SU-DHL-6 (cell line): ENCODE results near the gene GRB14.

ENCODE experiments used
- H2AFZ ChIP-seq: fragments of 200-600 bp; sonication (generic); 2 replicates; pipeline ENCODE4 v1.6.1; 2014; ENCODE audit warnings: low read depth, mild to moderate bottlenecking, moderate library complexity, mixed read lengths, antibody characterized with exemption, low read length; ENCODE audit not compliant: severe bottlenecking
- H3F3A ChIP-seq: fragments of 200-600 bp; shearing (Covaris generic); 2 replicates; pipeline ENCODE4 v1.6.0; 2016; ENCODE audit warnings: antibody characterized with exemption, mild to moderate bottlenecking; ENCODE audit not compliant: insufficient read depth
- H3K27ac ChIP-seq: fragments of 200-600 bp; sonication (generic); 2 replicates; pipeline ENCODE4 v1.5.1; 2016; ENCODE audit warnings: low read depth, mild to moderate bottlenecking, low read length, moderate library complexity, mixed read lengths
- H3K27me3 ChIP-seq: fragments of 200-600 bp; sonication (generic), shearing (Covaris generic); 2 replicates; pipeline ENCODE4 v1.6.0; 2014; ENCODE audit warnings: mild to moderate bottlenecking, low read length
- H3K36me3 ChIP-seq: fragments of 200-600 bp; sonication (generic); 2 replicates; pipeline ENCODE4 v1.6.1; 2014; ENCODE audit warnings: mild to moderate bottlenecking, low read length, mixed read lengths
- H3K4me2 ChIP-seq: fragments of 300-600, 200-600 bp; shearing (Covaris generic), sonication (generic); 2 replicates; pipeline ENCODE4 v1.6.0; 2014; ENCODE audit warnings: low read length, low read depth, mild to moderate bottlenecking; ENCODE audit not compliant: poor library complexity, severe bottlenecking
- H3K4me3 ChIP-seq: fragments of 200-600 bp; sonication (generic); 2 replicates; pipeline ENCODE4 v1.5.1; 2014; ENCODE audit warnings: antibody characterized with exemption, low read length, mild to moderate bottlenecking, mixed read lengths; ENCODE audit not compliant: insufficient read depth, poor library complexity, severe bottlenecking
- H3K79me2 ChIP-seq: fragments of 200-600 bp; sonication (generic); 2 replicates; pipeline ENCODE4 v1.6.1; 2014; ENCODE audit warnings: mild to moderate bottlenecking, low read length, moderate library complexity; ENCODE audit not compliant: insufficient read depth
- H3K9ac ChIP-seq: fragments of 200-600 bp; sonication (generic); 2 replicates; pipeline ENCODE4 v1.7.0; 2014; ENCODE audit warnings: mild to moderate bottlenecking, low read length
- H3K9me2 ChIP-seq: fragments of 200-600 bp; sonication (generic); replicated peaks from 2 replicates; pipeline ENCODE4 v1.6.1; 2014; ENCODE audit warnings: low read length; ENCODE audit not compliant: insufficient read depth
- H3K9me3 ChIP-seq: fragments of 200-600 bp; sonication (generic); 2 replicates; pipeline ENCODE4 v1.6.1; 2014; ENCODE audit warnings: low read length, mixed read lengths; ENCODE audit not compliant: insufficient read depth
- H4K20me1 ChIP-seq: fragments of 200-600 bp; sonication (generic); 2 replicates; pipeline ENCODE4 v1.6.1; 2014; ENCODE audit warnings: low read depth, mild to moderate bottlenecking, antibody characterized with exemption, low read length, moderate library complexity, mixed read lengths
- CTCF ChIP-seq: fragments of 200-600 bp; sonication (generic); IDR thresholded peaks from one replicate; pipeline ENCODE4 v1.5.1; 2017; ENCODE audit warnings: antibody characterized with exemption, mild to moderate bottlenecking, low read length, moderate library complexity; ENCODE audit not compliant: insufficient read depth, poor library complexity, severe bottlenecking
- EZH2phosphoT487 ChIP-seq: fragments of 200-600 bp; sonication (generic), shearing (Covaris generic); conservative IDR thresholded peaks from 2 replicates; pipeline ENCODE4 v1.6.1; 2018; ENCODE audit warnings: mild to moderate bottlenecking, antibody characterized with exemption, low read length, moderate library complexity, mixed read lengths

GRB14 gene

GRCh38 chr2:164523726-164524125 lies 97.6 kb downstream of the GRB14 start:
- Histone ChIP-seq H3K79me2 (no peaks in the 10 kb centered on the region), H3K9ac (no peak overlapping the region), H3K27me3 (no peaks in the 10 kb centered on the region), H3K27ac (no peak overlapping the region), H3K9me2 (no peaks in the 10 kb centered on the region), H3F3A (no peaks in the 10 kb centered on the region), H3K4me2 (no peak overlapping the region), H3K4me3 (no peak overlapping the region), H2AFZ (no peak overlapping the region), H3K9me3 (no peaks in the 10 kb centered on the region), H4K20me1 (no peaks in the 10 kb centered on the region), H3K36me3 (no peaks in the 10 kb centered on the region)
- TF ChIP-seq EZH2phosphoT487 (no peak), CTCF (no peak)

- Histone ChIP-seq H3K9me2 (no peaks in the 10 kb centered on the region), H3F3A (no peaks in the 10 kb centered on the region), H3K9me3 (no peaks in the 10 kb centered on the region), H3K27me3 (no peaks in the 10 kb centered on the region), H3K4me3 (no peak overlapping the region), H3K79me2 (no peaks in the 10 kb centered on the region), H3K36me3 (no peaks in the 10 kb centered on the region), H4K20me1 (no peaks in the 10 kb centered on the region), H3K4me2 (no peak overlapping the region), H3K9ac (no peak overlapping the region), H3K27ac (no peak overlapping the region), H2AFZ (no peak overlapping the region)
- TF ChIP-seq EZH2phosphoT487 = no peak
- no peak for TF ChIP-seq CTCF
Measured at GRCh38 chr2:164523009-164523408, 98.3 kb downstream of the GRB14 start.

GRCh38 chr2:164522561-164522981 lies 98.7 kb downstream of the GRB14 start:
- TF ChIP-seq EZH2phosphoT487 = no peak
- no peak for TF ChIP-seq CTCF

More at GRCh38 chr2:164522561-164522981, 98.7 kb downstream of the GRB14 start:
- Histone ChIP-seq H3F3A (no peaks in the 10 kb centered on the region), H2AFZ (no peak overlapping the region), H3K27ac (no peak overlapping the region), H3K79me2 (no peaks in the 10 kb centered on the region), H3K4me3 (no peak overlapping the region), H3K27me3 (no peaks in the 10 kb centered on the region), H3K9me2 (no peaks in the 10 kb centered on the region), H3K9ac (no peak overlapping the region), H3K4me2 (no peak overlapping the region), H3K9me3 (no peaks in the 10 kb centered on the region), H3K36me3 (no peaks in the 10 kb centered on the region), H4K20me1 (no peaks in the 10 kb centered on the region)
